ENCODE measurements around the gene ZC3HAV1L. TPM values are rescaled to one million over a fixed set of nuclear protein-coding genes. Genes with fewer than 3 reads are reported as not detected.

Gene ZC3HAV1L
- polyA plus RNA-seq, 6 donors from 2014 or later = 0.18 TPM; not detected in 5

- H3K4me3 Mint-ChIP-seq = no peak overlapping the region
- DNase-seq (no peak), ATAC-seq (ENCODE audit: low read depth in 2 of 2) (no peak)
- peaks cover 37 to 41% of the 10 kb centered on the region in 2 donors for H3K36me3 Mint-ChIP-seq
- no peaks in the 10 kb centered on the region for H3K9me3 Mint-ChIP-seq
- no peak overlapping the region for H3K27ac Mint-ChIP-seq
- no peaks in the 10 kb centered on the region for H3K27me3 Mint-ChIP-seq
- H3K4me1 Mint-ChIP-seq = peaks cover 27 to 35% (median 33%) of the 10 kb centered on the region in 3 donors
Measured at GRCh38 chr7:139047970-139048369, 12.1 kb upstream of the ZC3HAV1L start.

- H3K9me3 Mint-ChIP-seq = no peaks in the 10 kb centered on the region
- peaks cover 36 to 46% (median 44%) of the 10 kb centered on the region in 3 donors for H3K4me1 Mint-ChIP-seq
- H3K36me3 Mint-ChIP-seq = peaks cover 37 to 41% of the 10 kb centered on the region in 2 donors
- peak overlapping the region in 1 of 8 donors; percentile 13 for H3K4me3 Mint-ChIP-seq
- H3K27ac Mint-ChIP-seq = peak overlapping the region; percentile 10 to 90 (median 69)
- H3K27me3 Mint-ChIP-seq = no peaks in the 10 kb centered on the region
- ATAC-seq (ENCODE audit: low read depth in 2 of 2) (no peak), DNase-seq (no peak)
Measured at GRCh38 chr7:139046143-139046542, 10.3 kb upstream of the ZC3HAV1L start.

- Mint-ChIP-seq H3K9me3 (no peaks in the 10 kb centered on the region), H3K27ac (peak overlapping the region; percentile 42 to 85 (median 76)), H3K27me3 (no peaks in the 10 kb centered on the region), H3K4me1 (peaks cover 42 to 52% (median 48%) of the 10 kb centered on the region in 3 donors), H3K4me3 (peak overlapping the region in 6 of 8 donors; percentile 0 to 50 (median 11)), H3K36me3 (peaks cover 37 to 41% of the 10 kb centered on the region in 2 donors)
- peak; percentile 40 for DNase-seq
- ATAC-seq (ENCODE audit: low read depth in 2 of 2) = peak; percentile 64 to 95
Measured at GRCh38 chr7:139044813-139045794, 9.3 kb upstream of the ZC3HAV1L start.

- Mint-ChIP-seq H3K4me1 (peaks cover 42 to 60% (median 48%) of the 10 kb centered on the region in 3 donors), H3K4me3 (peak overlapping the region in 5 of 8 donors; percentile 5 to 76 (median 43)), H3K36me3 (peaks cover 30 to 32% of the 10 kb centered on the region in 2 donors), H3K27me3 (no peaks in the 10 kb centered on the region), H3K27ac (peak overlapping the region; percentile 47 to 96 (median 75)), H3K9me3 (no peaks in the 10 kb centered on the region)
- DNase-seq (no peak), ATAC-seq (ENCODE audit: low read depth in 2 of 2) (peak; percentile 15 to 56)
Measured at GRCh38 chr7:139043823-139044812, 8.3 kb upstream of the ZC3HAV1L start.

- DNase-seq = no peak
- Mint-ChIP-seq H3K9me3 (no peaks in the 10 kb centered on the region), H3K4me1 (peaks cover 40 to 57% (median 45%) of the 10 kb centered on the region in 3 donors), H3K27ac (peak overlapping the region in 4 of 6 donors; percentile 33 to 88 (median 73)), H3K36me3 (peaks cover 18 to 20% of the 10 kb centered on the region in 2 donors), H3K27me3 (peaks cover 0 to 3% (median 0%) of the 10 kb centered on the region in 3 donors), H3K4me3 (peak overlapping the region in 1 of 8 donors; percentile 17)
- peak in 1 of 2 donors; percentile 35 for ATAC-seq (ENCODE audit: low read depth in 2 of 2)
Measured at GRCh38 chr7:139041378-139042085, 5.7 kb upstream of the ZC3HAV1L start.

- Mint-ChIP-seq H3K4me3 (peak overlapping the region in 2 of 8 donors; percentile 1 to 18), H3K36me3 (no peaks in the 10 kb centered on the region), H3K4me1 (peaks cover 19 to 40% (median 24%) of the 10 kb centered on the region in 3 donors), H3K27ac (peak overlapping the region in 1 of 6 donors; percentile 0), H3K9me3 (no peaks in the 10 kb centered on the region), H3K27me3 (peaks cover 0 to 3% (median 0%) of the 10 kb centered on the region in 3 donors)
- ATAC-seq (ENCODE audit: low read depth in 2 of 2) = no peak
- no peak for DNase-seq
Measured at GRCh38 chr7:139038691-139039090, 2.8 kb upstream of the ZC3HAV1L start.

GRCh38 chr7:139036901-139037300 is 1.1 kb upstream of the ZC3HAV1L start:
- no peak overlapping the region for H3K27ac Mint-ChIP-seq
- H3K4me3 Mint-ChIP-seq = peak overlapping the region in 6 of 8 donors; percentile 2 to 85 (median 74)
- no peaks in the 10 kb centered on the region for H3K36me3 Mint-ChIP-seq
- ATAC-seq (ENCODE audit: low read depth in 2 of 2) = no peak
- no peak for DNase-seq
- H3K4me1 Mint-ChIP-seq = peaks cover 14 to 28% (median 14%) of the 10 kb centered on the region in 3 donors
- H3K27me3 Mint-ChIP-seq = peaks cover 0 to 3% (median 0%) of the 10 kb centered on the region in 3 donors
- no peaks in the 10 kb centered on the region for H3K9me3 Mint-ChIP-seq

GRCh38 chr7:139034855-139035585 is 822 bp downstream of the ZC3HAV1L start:
- ATAC-seq (ENCODE audit: low read depth in 2 of 2) (peak; percentile 54 to 55), DNase-seq (no peak)
- Mint-ChIP-seq H3K36me3 (no peaks in the 10 kb centered on the region), H3K9me3 (no peaks in the 10 kb centered on the region), H3K4me3 (peak overlapping the region; percentile 63 to 92 (median 85)), H3K27me3 (peaks cover 0 to 3% (median 0%) of the 10 kb centered on the region in 3 donors), H3K4me1 (peaks cover 0 to 13% (median 5%) of the 10 kb centered on the region in 3 donors), H3K27ac (no peak overlapping the region)

GRCh38 chr7:139034336-139034735 is 1.5 kb downstream of the ZC3HAV1L start:
- peak overlapping the region; percentile 4 to 92 (median 85) for H3K4me3 Mint-ChIP-seq
- H3K27me3 Mint-ChIP-seq = peaks cover 0 to 3% (median 0%) of the 10 kb centered on the region in 3 donors
- H3K4me1 Mint-ChIP-seq = peaks cover 0 to 7% (median 5%) of the 10 kb centered on the region in 3 donors

GRCh38 chr7:139033346-139034114 is 2.3 kb downstream of the ZC3HAV1L start:
- DNase-seq (no peak), ATAC-seq (ENCODE audit: low read depth in 2 of 2) (no peak)
- Mint-ChIP-seq H3K27me3 (peaks cover 0 to 3% (median 0%) of the 10 kb centered on the region in 3 donors), H3K36me3 (no peaks in the 10 kb centered on the region), H3K4me3 (peak overlapping the region in 1 of 8 donors; percentile 63), H3K9me3 (no peaks in the 10 kb centered on the region), H3K4me1 (peaks cover 0 to 6% (median 5%) of the 10 kb centered on the region in 3 donors), H3K27ac (no peak overlapping the region)

More at GRCh38 chr7:139034336-139034735, 1.5 kb downstream of the ZC3HAV1L start:
- DNase-seq (no peak), ATAC-seq (ENCODE audit: low read depth in 2 of 2) (no peak)
- Mint-ChIP-seq H3K9me3 (no peaks in the 10 kb centered on the region), H3K36me3 (no peaks in the 10 kb centered on the region), H3K27ac (no peak overlapping the region)

- Mint-ChIP-seq H3K4me3 (no peak overlapping the region), H3K27ac (no peak overlapping the region), H3K36me3 (no peaks in the 10 kb centered on the region), H3K9me3 (no peaks in the 10 kb centered on the region), H3K4me1 (peaks cover 0 to 6% (median 5%) of the 10 kb centered on the region in 3 donors), H3K27me3 (peaks cover 0 to under 1% (median 0%) of the 10 kb centered on the region in 3 donors)
- no peak for ATAC-seq (ENCODE audit: low read depth in 2 of 2)
- no peak for DNase-seq
Measured at GRCh38 chr7:139032473-139032872, 3.4 kb downstream of the ZC3HAV1L start.
